ENCODE data around the gene MAPK14. TPM values are rescaled to one million over a fixed set of nuclear protein-coding genes. Genes with fewer than 3 reads are reported as not detected.

Gene MAPK14
- total and polyA plus RNA-seq, 2 donors (not counting 1 experiment from before 2014, with no cell fraction given) = 55.9 to 57.8 TPM

DNA sequence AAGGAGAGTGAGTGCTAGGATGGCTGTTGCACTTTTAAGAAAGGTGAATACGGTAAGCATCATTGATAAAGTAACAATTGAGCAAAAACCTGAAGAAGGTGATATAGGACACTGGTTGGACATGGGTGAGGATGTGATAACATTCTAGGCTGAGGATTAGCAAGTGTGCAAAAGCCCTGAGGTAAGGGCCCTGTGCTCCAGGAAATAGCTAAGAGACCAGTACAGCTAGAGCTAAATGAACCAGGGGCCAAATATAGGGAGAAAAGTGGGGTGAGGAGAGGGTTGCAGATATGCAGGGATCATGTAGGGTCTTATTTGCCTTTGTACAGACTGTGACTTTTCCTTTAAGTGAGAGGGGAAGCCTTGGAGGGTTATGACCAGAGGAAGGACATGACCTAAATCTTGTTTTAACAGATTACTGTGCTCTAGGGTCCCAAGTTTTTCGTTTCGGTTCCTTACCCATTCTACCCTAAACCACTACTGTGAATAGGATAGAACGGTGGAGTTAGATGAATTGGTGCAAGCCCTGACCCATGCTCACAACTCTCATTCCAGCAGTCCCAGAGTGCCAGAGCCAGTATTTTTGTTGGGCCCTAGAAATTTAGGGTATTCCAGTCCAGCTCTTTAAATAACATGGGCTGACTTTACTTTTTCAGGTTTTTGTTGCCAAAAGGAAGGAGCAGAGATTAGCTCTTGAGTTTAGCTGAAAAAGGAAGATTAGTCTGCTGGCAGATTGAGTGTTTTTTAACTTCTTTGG is 10.7 kb downstream of the MAPK14 start:
- H3K9ac ChIP-seq (ENCODE audit: insufficient read depth, low read length) = no peak overlapping the region
- H3K4me3 ChIP-seq (replicated peaks in 1 of 4; ENCODE audit: control extremely low read depth in 1 of 4, insufficient read depth in 1 of 4, low read depth in 3 of 4, low read length in 4 of 4) = no peak overlapping the region
- peaks cover 2% of the 10 kb centered on the region for H3K4me1 ChIP-seq (ENCODE audit: control insufficient read depth, extremely low read depth, insufficient read depth, low read length)
- DNase-seq (ENCODE audit: low read depth in 2 of 2) = no peak
- no peak overlapping the region for H3K27ac ChIP-seq (ENCODE audit: insufficient read depth, low read length)
- TF ChIP-seq CTCF (conservative IDR thresholded peaks at IDR 0.05 in 1 of 2, IDR thresholded peaks at IDR 0.05 in 1 of 2; ENCODE audit: low read depth in 1 of 2, low read length in 2 of 2) (no peak), EZH2 (IDR thresholded peaks at IDR 0.05; ENCODE audit: low read length, missing control alignments) (no peak)
- H3K4me2 ChIP-seq (ENCODE audit: extremely low read depth, insufficient read depth, low read length) = peak overlapping the region; percentile 17
- no peaks in the 10 kb centered on the region for H3K9me3 ChIP-seq (ENCODE audit: control insufficient read depth, insufficient read depth, low read depth, low read length)
- H4K20me1 ChIP-seq (ENCODE audit: control insufficient read depth, extremely low read depth, insufficient read depth, low read length) = peaks cover 3% of the 10 kb centered on the region
- H3K79me2 ChIP-seq (ENCODE audit: control insufficient read depth, insufficient read depth, low read length) = peaks cover 90% of the 10 kb centered on the region
- H3K27me3 ChIP-seq (ENCODE audit: control insufficient read depth, insufficient read depth, low read length) = no peaks in the 10 kb centered on the region
- no peak overlapping the region for H2AFZ ChIP-seq (ENCODE audit: low read length)
- no peaks in the 10 kb centered on the region for H3K36me3 ChIP-seq (ENCODE audit: control insufficient read depth, insufficient read depth, low read length)

- no peak overlapping the region for H3K4me3 ChIP-seq (replicated peaks in 1 of 4; ENCODE audit: control extremely low read depth in 1 of 4, insufficient read depth in 1 of 4, low read depth in 3 of 4, low read length in 4 of 4)
- H3K79me2 ChIP-seq (ENCODE audit: control insufficient read depth, insufficient read depth, low read length) = peaks cover 87% of the 10 kb centered on the region
- no peak overlapping the region for H3K27ac ChIP-seq (ENCODE audit: insufficient read depth, low read length)
- no peak overlapping the region for H3K4me2 ChIP-seq (ENCODE audit: extremely low read depth, insufficient read depth, low read length)
- TF ChIP-seq CTCF (conservative IDR thresholded peaks at IDR 0.05 in 1 of 2, IDR thresholded peaks at IDR 0.05 in 1 of 2; ENCODE audit: low read depth in 1 of 2, low read length in 2 of 2) = no peak
- no peak for TF ChIP-seq EZH2 (IDR thresholded peaks at IDR 0.05; ENCODE audit: low read length, missing control alignments)
- H3K27me3 ChIP-seq (ENCODE audit: control insufficient read depth, insufficient read depth, low read length) = no peaks in the 10 kb centered on the region
- peaks cover 2% of the 10 kb centered on the region for H3K4me1 ChIP-seq (ENCODE audit: control insufficient read depth, extremely low read depth, insufficient read depth, low read length)
- no peak overlapping the region for H2AFZ ChIP-seq (ENCODE audit: low read length)
- peaks cover 3% of the 10 kb centered on the region for H4K20me1 ChIP-seq (ENCODE audit: control insufficient read depth, extremely low read depth, insufficient read depth, low read length)
- H3K9ac ChIP-seq (ENCODE audit: insufficient read depth, low read length) = no peak overlapping the region
- H3K9me3 ChIP-seq (ENCODE audit: control insufficient read depth, insufficient read depth, low read depth, low read length) = no peaks in the 10 kb centered on the region
- no peaks in the 10 kb centered on the region for H3K36me3 ChIP-seq (ENCODE audit: control insufficient read depth, insufficient read depth, low read length)
- peak in 1 of 2 donors; percentile 12 for DNase-seq (ENCODE audit: low read depth in 2 of 2)
Observed at GRCh38 chr6:36039112-36039511, 11.5 kb downstream of the MAPK14 start.

- no peak for DNase-seq (ENCODE audit: low read depth in 2 of 2)
- Histone ChIP-seq H3K27ac (ENCODE audit: insufficient read depth, low read length) (no peak overlapping the region), H3K4me2 (ENCODE audit: extremely low read depth, insufficient read depth, low read length) (no peak overlapping the region), H3K4me1 (ENCODE audit: control insufficient read depth, extremely low read depth, insufficient read depth, low read length) (peaks cover 2% of the 10 kb centered on the region), H3K36me3 (ENCODE audit: control insufficient read depth, insufficient read depth, low read length) (no peaks in the 10 kb centered on the region), H3K27me3 (ENCODE audit: control insufficient read depth, insufficient read depth, low read length) (no peaks in the 10 kb centered on the region), H3K9me3 (ENCODE audit: control insufficient read depth, insufficient read depth, low read depth, low read length) (no peaks in the 10 kb centered on the region), H2AFZ (ENCODE audit: low read length) (no peak overlapping the region), H4K20me1 (ENCODE audit: control insufficient read depth, extremely low read depth, insufficient read depth, low read length) (peaks cover 3% of the 10 kb centered on the region), H3K4me3 (replicated peaks in 1 of 4; ENCODE audit: control extremely low read depth in 1 of 4, insufficient read depth in 1 of 4, low read depth in 3 of 4, low read length in 4 of 4) (no peak overlapping the region), H3K9ac (ENCODE audit: insufficient read depth, low read length) (no peak overlapping the region), H3K79me2 (ENCODE audit: control insufficient read depth, insufficient read depth, low read length) (peaks cover 85% of the 10 kb centered on the region)
- TF ChIP-seq EZH2 (IDR thresholded peaks at IDR 0.05; ENCODE audit: low read length, missing control alignments) (no peak), CTCF (conservative IDR thresholded peaks at IDR 0.05 in 1 of 2, IDR thresholded peaks at IDR 0.05 in 1 of 2; ENCODE audit: low read depth in 1 of 2, low read length in 2 of 2) (no peak)
Observed at GRCh38 chr6:36040958-36041357, 13.3 kb downstream of the MAPK14 start.

Measured in fibroblast of lung (primary cell).